AG09309 (cell line): ENCODE results near the gene BHLHE23.

Experiments used
- DNase-seq: peaks from one replicate; pipeline ENCODE4 v3.0.0-alpha.2; 2010; ENCODE audit warnings: low read depth
- H3K4me3 ChIP-seq: 2 replicates; pipeline ENCODE4 v1.5.1; 2011; ENCODE audit warnings: mild to moderate bottlenecking, low read depth, low read length, moderate library complexity; ENCODE audit not compliant: control insufficient read depth
- CTCF ChIP-seq: IDR thresholded peaks from 2 replicates; pipeline ENCODE4 v1.5.1; 2011; ENCODE audit warnings: mild to moderate bottlenecking, low read depth, low read length, inconsistent platforms; ENCODE audit not compliant: insufficient read depth, control insufficient read depth; ENCODE audit errors: missing control alignments

The BHLHE23 gene

GRCh38 chr20:63022501-63022900 is 15.7 kb upstream of the BHLHE23 start:
- TF ChIP-seq CTCF = no peak
- no peak overlapping the region for H3K4me3 ChIP-seq
- no peak for DNase-seq

GRCh38 chr20:63021356-63022321 is 14.9 kb upstream of the BHLHE23 start:
- no peak overlapping the region for H3K4me3 ChIP-seq
- TF ChIP-seq CTCF = no peak
- no peak for DNase-seq

- no peak for TF ChIP-seq CTCF
- no peak overlapping the region for H3K4me3 ChIP-seq
These were observed 13.9 kb upstream of the BHLHE23 start for GRCh38 chr20:63020681-63021080.

GRCh38 chr20:63017826-63018411 is 11.2 kb upstream of the BHLHE23 start:
- DNase-seq = no peak
- H3K4me3 ChIP-seq = no peak overlapping the region
- TF ChIP-seq CTCF = no peak

More at GRCh38 chr20:63020681-63021080, 13.9 kb upstream of the BHLHE23 start:
- no peak for DNase-seq

GRCh38 chr20:63017076-63017825 is 10.5 kb upstream of the BHLHE23 start:
- TF ChIP-seq CTCF = no peak

GRCh38 chr20:63016514-63017075 is 9.8 kb upstream of the BHLHE23 start:
- no peak overlapping the region for H3K4me3 ChIP-seq
- TF ChIP-seq CTCF = no peak
- no peak for DNase-seq

More at GRCh38 chr20:63017076-63017825, 10.5 kb upstream of the BHLHE23 start:
- H3K4me3 ChIP-seq = no peak overlapping the region
- DNase-seq = no peak
